Measurements from ENCODE around the gene PAPPA. TPM values are rescaled to one million over a fixed set of nuclear protein-coding genes. Genes with fewer than 3 reads are reported as not detected.

The PAPPA gene
- total RNA-seq, 1 experiment from 2014 or later = 2.5 TPM

- H3K4me1 ChIP-seq = peaks cover 6% of the 10 kb centered on the region
- no peaks in the 10 kb centered on the region for H3K9me3 ChIP-seq (replicated peaks)
- no peaks in the 10 kb centered on the region for H3K27me3 ChIP-seq
- H3K36me3 ChIP-seq = no peaks in the 10 kb centered on the region
- DNase-seq = peak; percentile 64 to 69
- peak overlapping the region; percentile 13; the same call in 1 of the 2 replicates for H3K27ac ChIP-seq
- peak overlapping the region; percentile 69 for H3K4me3 ChIP-seq
These were observed 4.0 kb downstream of the PAPPA start for GRCh38 chr9:116157436-116158138.

GRCh38 chr9:116160676-116161571 lies 7.3 kb downstream of the PAPPA start:
- Histone ChIP-seq H3K36me3 (0 out of 2 replicates have a peak, but pooled peaks cover 2% of the 10 kb centered on the region), H3K27ac (no peak overlapping the region)

GRCh38 chr9:116162241-116162781 lies 8.7 kb downstream of the PAPPA start:
- Histone ChIP-seq H3K36me3 (0 out of 2 replicates have a peak, but pooled peaks cover 2% of the 10 kb centered on the region), H3K27ac (no peak overlapping the region), H3K9me3 (replicated peaks) (no peaks in the 10 kb centered on the region), H3K27me3 (no peaks in the 10 kb centered on the region), H3K4me1 (no peaks in the 10 kb centered on the region), H3K4me3 (no peak overlapping the region)
- DNase-seq = no peak

More at GRCh38 chr9:116160676-116161571, 7.3 kb downstream of the PAPPA start:
- H3K4me3 ChIP-seq = no peak overlapping the region
- no peaks in the 10 kb centered on the region for H3K9me3 ChIP-seq (replicated peaks)
- H3K27me3 ChIP-seq = no peaks in the 10 kb centered on the region
- H3K4me1 ChIP-seq = no peaks in the 10 kb centered on the region
- no peak for DNase-seq

GRCh38 chr9:116163293-116164055 lies 9.9 kb downstream of the PAPPA start:
- H3K27ac ChIP-seq = no peak overlapping the region
- no peak overlapping the region for H3K4me3 ChIP-seq
- no peaks in the 10 kb centered on the region for H3K27me3 ChIP-seq
- H3K4me1 ChIP-seq = no peaks in the 10 kb centered on the region
- H3K9me3 ChIP-seq (replicated peaks) = no peaks in the 10 kb centered on the region
- peak in 1 of 2 experiments; percentile 48 for DNase-seq
- H3K36me3 ChIP-seq = 0 out of 2 replicates have a peak, but pooled peaks cover 2% of the 10 kb centered on the region

GRCh38 chr9:116165912-116166311 lies 12.3 kb downstream of the PAPPA start:
- no peak overlapping the region for H3K27ac ChIP-seq
- H3K4me1 ChIP-seq = no peaks in the 10 kb centered on the region
- DNase-seq = no peak

DNA sequence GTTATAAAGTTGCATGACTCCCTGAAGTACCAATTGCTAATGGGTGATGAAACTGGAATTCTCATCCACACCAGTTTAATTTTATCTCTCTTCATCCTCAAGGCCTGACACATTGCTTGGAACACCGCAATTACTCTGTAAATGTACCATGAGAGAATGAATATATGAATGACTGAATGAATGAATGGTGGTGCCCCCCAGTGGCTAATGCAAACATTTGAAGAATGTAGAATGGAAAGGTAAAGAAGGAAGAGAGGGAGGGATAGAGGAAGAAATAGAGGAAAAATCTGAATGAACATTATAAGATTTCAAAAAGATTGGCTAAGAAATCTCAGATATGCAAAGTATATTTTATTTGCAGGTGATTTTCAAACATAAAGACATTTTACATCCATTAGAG lies 13.1 kb downstream of the PAPPA start:
- no peaks in the 10 kb centered on the region for H3K27me3 ChIP-seq
- no peak for DNase-seq
- 0 out of 2 replicates have a peak, but pooled peaks cover 2% of the 10 kb centered on the region for H3K36me3 ChIP-seq
- H3K27ac ChIP-seq = no peak overlapping the region
- H3K4me1 ChIP-seq = no peaks in the 10 kb centered on the region
- no peaks in the 10 kb centered on the region for H3K9me3 ChIP-seq (replicated peaks)
- no peak overlapping the region for H3K4me3 ChIP-seq

More at GRCh38 chr9:116165912-116166311, 12.3 kb downstream of the PAPPA start:
- H3K9me3 ChIP-seq (replicated peaks) = no peaks in the 10 kb centered on the region
- H3K4me3 ChIP-seq = no peak overlapping the region
- no peaks in the 10 kb centered on the region for H3K27me3 ChIP-seq
- H3K36me3 ChIP-seq = 0 out of 2 replicates have a peak, but pooled peaks cover 2% of the 10 kb centered on the region

- Histone ChIP-seq H3K4me3 (no peak overlapping the region), H3K36me3 (0 out of 2 replicates have a peak, but pooled peaks cover 2% of the 10 kb centered on the region), H3K27me3 (no peaks in the 10 kb centered on the region), H3K27ac (no peak overlapping the region), H3K4me1 (no peaks in the 10 kb centered on the region), H3K9me3 (replicated peaks) (no peaks in the 10 kb centered on the region)
- DNase-seq = no peak
These were observed 14.6 kb downstream of the PAPPA start for GRCh38 chr9:116168231-116168630.

DNA sequence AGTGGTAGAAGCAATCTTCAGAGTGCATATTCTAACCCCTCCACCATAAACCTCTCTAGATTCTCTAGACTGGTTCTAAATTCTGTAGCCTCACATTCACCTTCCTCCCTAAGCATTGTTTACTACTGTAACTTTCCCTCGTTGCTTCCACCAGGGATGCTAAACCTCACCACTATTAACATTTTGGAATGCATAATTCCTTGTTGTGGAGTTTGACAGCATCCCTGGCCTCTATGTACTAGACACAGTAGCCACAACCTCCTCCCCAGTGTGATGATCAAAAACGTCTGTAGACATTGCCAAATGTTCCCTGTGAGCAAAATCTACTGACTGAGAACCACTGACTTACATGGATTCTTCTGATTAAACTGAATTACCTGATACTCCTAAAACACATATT lies 18.6 kb downstream of the PAPPA start:
- H3K36me3 ChIP-seq = no peaks in the 10 kb centered on the region
- H3K27ac ChIP-seq = no peak overlapping the region
- H3K4me1 ChIP-seq = no peaks in the 10 kb centered on the region
- no peak for DNase-seq
- no peaks in the 10 kb centered on the region for H3K9me3 ChIP-seq (replicated peaks)
- H3K27me3 ChIP-seq = no peaks in the 10 kb centered on the region
- H3K4me3 ChIP-seq = no peak overlapping the region

- Histone ChIP-seq H3K27me3 (no peaks in the 10 kb centered on the region), H3K4me1 (no peaks in the 10 kb centered on the region), H3K36me3 (no peaks in the 10 kb centered on the region), H3K4me3 (no peak overlapping the region), H3K27ac (no peak overlapping the region), H3K9me3 (replicated peaks) (no peaks in the 10 kb centered on the region)
- DNase-seq = no peak
These were observed 20.8 kb downstream of the PAPPA start for GRCh38 chr9:116174347-116174746.

GRCh38 chr9:116175614-116176013 lies 22.0 kb downstream of the PAPPA start:
- H3K27ac ChIP-seq = no peak overlapping the region
- no peaks in the 10 kb centered on the region for H3K36me3 ChIP-seq
- no peaks in the 10 kb centered on the region for H3K27me3 ChIP-seq
- H3K9me3 ChIP-seq (replicated peaks) = no peaks in the 10 kb centered on the region
- H3K4me1 ChIP-seq = no peaks in the 10 kb centered on the region
- no peak overlapping the region for H3K4me3 ChIP-seq
- DNase-seq = no peak

DNA sequence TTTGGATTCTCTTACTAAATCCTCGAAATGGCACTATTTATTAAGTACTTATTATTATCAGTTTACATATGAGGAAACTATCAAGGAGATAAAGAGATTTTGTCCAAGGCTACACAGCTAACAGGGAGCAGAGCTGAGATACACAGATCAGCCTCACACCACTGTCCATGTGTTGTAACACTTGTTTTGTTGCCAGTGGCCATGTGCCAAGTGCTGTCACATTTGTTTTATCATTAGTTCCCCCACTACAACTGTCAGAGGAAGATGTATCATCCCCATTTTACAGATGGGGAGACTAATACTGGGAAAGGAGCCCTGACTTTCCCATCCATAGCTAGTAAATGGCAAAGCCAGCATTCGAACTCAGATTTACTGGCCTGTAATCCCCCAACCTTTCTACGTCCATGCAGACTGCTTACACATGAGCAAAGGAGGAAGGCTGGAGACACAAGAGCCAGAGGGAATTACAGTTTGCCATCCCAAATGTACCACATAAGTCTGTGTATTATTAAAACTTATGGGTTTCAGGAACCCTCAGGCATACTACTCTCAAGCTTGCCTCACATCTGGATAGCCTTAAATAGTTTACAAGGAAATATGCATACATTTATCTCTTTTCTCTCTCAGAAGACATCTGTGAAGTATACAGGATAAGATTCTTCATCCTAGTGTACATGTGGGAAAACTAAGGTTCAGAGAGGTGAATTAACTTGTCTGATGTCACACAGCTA lies 25.1 kb downstream of the PAPPA start:
- no peaks in the 10 kb centered on the region for H3K9me3 ChIP-seq (replicated peaks)
- no peak overlapping the region for H3K27ac ChIP-seq
- no peaks in the 10 kb centered on the region for H3K4me1 ChIP-seq
- no peak overlapping the region for H3K4me3 ChIP-seq
- no peak for DNase-seq
- H3K27me3 ChIP-seq = no peaks in the 10 kb centered on the region
- H3K36me3 ChIP-seq = no peaks in the 10 kb centered on the region

GRCh38 chr9:116179568-116179967 lies 26.0 kb downstream of the PAPPA start:
- H3K27me3 ChIP-seq = no peaks in the 10 kb centered on the region
- H3K4me3 ChIP-seq = no peak overlapping the region
- no peaks in the 10 kb centered on the region for H3K4me1 ChIP-seq
- H3K9me3 ChIP-seq (replicated peaks) = no peaks in the 10 kb centered on the region
- H3K27ac ChIP-seq = no peak overlapping the region
- no peaks in the 10 kb centered on the region for H3K36me3 ChIP-seq
- DNase-seq = no peak

DNA sequence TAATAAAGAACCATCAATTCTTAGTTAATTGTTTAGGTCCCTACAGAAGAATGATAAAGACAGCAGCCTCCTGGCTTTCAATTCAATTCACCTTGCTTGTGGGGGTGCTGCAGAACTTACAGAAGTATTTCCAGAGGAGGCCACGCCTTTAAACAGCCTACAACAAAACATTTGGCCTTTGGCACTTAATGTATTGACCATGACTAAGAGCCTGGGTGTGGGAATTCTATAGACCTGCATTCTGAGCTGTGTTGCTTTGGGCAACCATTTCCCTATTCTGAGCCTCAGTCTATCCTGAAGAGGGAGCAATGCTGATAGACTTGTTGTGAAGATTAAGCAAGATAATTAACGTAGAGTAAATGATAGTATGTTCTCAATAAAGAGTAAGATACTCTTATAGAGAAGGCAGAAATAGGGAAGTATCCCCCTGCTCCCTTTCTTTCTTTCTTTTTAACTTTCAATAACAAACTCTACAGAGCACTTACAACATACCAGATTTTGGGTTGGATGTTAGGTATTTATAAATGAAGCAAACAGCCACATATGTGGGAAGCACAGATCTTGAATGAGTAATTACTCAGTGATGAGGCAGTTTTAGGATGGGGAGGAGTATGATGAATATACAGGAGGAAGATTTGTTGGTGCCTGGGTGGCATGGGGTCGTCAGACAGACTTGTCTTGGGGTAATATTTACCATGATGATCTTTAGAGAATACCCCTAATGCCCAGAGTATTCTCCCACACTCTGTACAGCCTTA lies 28.4 kb downstream of the PAPPA start:
- H3K4me3 ChIP-seq = no peak overlapping the region
- no peaks in the 10 kb centered on the region for H3K4me1 ChIP-seq
- H3K27ac ChIP-seq = no peak overlapping the region
- H3K9me3 ChIP-seq (replicated peaks) = no peaks in the 10 kb centered on the region
- H3K36me3 ChIP-seq = no peaks in the 10 kb centered on the region
- H3K27me3 ChIP-seq = no peaks in the 10 kb centered on the region
- no peak for DNase-seq
